GM21526 (cell line): ENCODE results near the gene C16orf89.
"Not testable (repeated sequence)": the region's sequence is repeated elsewhere in the genome, so short reads cannot be mapped to it uniquely, and the experiment has no call there.

Experiments
- ATAC-seq: cut with Tn5 transposase; IDR thresholded peaks from one replicate; pipeline ENCODE4 v1.9.1; 2021; ENCODE audit warnings: moderate library complexity; ENCODE audit not compliant: unreplicated experiment, low FRiP score

Gene C16orf89

GRCh38 chr16:5062790-5063765 lies 2.7 kb downstream of the C16orf89 start:
- ATAC-seq, result no peak

- no peak for ATAC-seq
These were observed 3.7 kb downstream of the C16orf89 start for GRCh38 chr16:5062051-5062450.

DNA sequence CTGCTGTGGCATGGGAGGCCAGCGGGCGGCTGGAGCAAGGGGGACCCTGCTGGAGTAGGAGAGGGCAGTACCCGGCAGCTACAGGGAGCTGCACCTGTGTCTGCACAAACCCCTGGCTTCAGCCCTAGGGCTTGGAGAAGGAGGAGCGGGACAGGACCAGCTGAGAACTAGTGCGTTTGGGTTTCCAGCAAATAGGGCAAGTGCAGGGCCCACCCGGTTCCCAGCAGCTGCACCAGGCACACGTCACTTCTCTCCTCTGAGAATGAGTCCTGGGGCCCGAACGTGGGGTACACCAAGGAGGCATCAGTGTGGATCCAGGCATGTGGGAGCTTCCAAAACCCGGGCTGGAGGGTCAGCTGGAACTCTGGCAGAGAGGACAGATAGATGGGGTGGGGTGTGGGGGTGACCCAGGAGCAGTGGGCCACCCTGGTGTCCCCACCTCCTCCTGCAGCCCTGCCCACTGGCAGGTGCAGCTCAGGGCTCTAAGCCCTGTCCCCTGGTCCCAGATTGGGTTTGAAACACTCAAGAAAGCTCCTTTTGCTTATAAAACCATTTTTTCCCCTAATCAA lies 5.6 kb downstream of the C16orf89 start:
- ATAC-seq, result no peak

GRCh38 chr16:5059386-5060072 lies 6.2 kb downstream of the C16orf89 start:
- ATAC-seq, result no peak

DNA sequence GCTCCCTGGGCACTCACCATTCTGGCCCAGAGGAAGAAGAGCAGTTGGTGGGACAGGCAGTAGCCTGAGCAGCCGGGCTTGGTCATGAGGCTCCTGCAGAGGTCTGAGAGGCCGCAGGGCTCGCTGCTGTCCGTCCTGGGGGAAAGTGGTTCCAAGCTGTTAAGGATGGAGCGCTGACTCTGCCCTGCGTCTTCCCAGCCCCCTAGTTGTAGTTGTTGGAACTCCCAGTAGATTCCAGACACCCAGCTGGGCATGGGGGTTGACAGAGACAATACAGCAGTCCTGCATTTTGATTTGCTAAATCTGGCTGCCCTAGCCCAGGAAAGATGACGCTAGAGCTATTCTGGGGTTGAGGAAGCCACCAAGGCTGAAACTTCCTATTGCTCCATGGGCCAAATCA lies 7.3 kb downstream of the C16orf89 start:
- ATAC-seq, result no peak

- ATAC-seq, result peak; percentile 66
These were observed 9.4 kb downstream of the C16orf89 start for GRCh38 chr16:5056352-5056751.

- ATAC-seq, result no peak
These were observed 10.6 kb downstream of the C16orf89 start for GRCh38 chr16:5054876-5055865.

- no peak for ATAC-seq
These were observed 18.8 kb downstream of the C16orf89 start for GRCh38 chr16:5046914-5047313.

- ATAC-seq, result no peak
These were observed 20.1 kb downstream of the C16orf89 start for GRCh38 chr16:5045499-5046115.

DNA sequence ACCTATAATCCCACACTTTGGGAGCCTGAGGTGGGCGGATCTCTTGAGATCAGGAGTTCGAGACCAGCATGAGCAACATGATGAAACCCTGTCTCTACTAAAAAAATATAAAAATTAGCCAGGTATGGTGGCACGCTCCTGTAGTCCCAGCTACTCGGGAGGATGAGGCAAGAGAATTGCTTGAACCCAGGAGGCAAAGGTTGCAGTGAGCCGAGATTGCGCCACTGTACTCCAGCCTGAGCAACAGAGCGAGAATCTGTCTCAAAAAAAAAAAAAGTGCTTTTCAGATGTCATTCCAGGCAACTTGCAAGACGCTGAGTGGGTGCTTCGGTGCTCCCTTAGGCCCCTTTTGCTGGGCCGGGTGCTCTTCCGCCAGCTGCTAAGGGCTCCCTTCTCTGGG lies 21.2 kb downstream of the C16orf89 start:
- ATAC-seq, result not testable (repeated sequence)

DNA sequence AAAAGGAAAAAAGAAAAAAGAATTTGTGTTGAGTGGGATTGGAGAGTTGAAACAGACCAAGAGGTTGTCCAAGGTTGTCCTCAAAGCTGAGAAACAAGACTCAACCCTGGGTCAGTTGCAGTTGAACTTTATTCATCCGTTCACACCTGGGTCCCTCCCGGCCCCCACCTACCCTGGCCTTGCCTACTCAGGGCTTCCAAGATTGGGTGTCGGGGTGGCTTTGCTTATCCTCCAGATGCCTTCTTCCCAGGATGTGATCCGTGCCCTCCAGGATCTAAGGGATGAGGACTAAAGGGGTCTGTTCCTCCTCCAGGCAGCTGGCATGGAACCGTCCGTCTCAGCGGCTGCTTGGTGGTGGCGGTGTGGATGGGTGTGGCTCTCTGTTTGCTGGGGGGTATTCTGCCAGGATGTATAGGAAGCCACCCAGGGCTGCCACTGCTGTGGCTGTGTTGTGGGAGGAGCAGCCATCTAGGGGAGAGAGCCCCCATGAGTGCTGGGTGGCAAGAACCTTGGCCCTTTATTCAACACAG lies 21.7 kb downstream of the C16orf89 start:
- no peak for ATAC-seq

DNA sequence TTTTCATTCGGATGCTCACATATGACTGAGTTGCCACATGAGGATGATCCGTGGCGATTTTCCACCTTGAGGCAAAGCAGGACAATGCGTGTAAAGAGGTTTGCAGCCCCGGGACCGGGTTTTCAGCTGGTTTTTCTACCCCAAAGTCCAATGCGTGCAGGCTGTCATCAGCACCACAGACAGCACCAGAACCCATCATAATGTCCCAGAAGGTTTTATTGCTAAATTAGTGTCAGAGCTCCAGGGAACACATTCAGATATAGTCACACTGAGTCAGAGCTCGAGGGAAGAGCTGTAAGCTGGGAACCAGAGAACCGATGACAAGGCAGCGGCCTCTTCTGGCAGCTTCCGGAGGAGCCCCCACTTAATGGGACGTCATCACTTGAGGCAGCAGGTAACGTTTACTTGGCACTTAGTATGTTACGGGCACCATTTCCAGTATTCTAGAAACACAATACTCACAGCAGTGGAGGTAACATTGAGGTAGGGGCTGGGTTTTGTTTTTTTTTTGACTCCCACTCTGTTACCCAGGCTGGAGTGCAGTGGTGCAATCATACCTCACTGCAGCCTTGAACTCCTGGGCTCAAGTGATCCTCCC lies 23.1 kb downstream of the C16orf89 start:
- no peak for ATAC-seq

- ATAC-seq, result peak; percentile 58
These were observed 24.1 kb downstream of the C16orf89 start for GRCh38 chr16:5041600-5042133.

GRCh38 chr16:5040451-5040850 lies 25.3 kb downstream of the C16orf89 start:
- ATAC-seq, result no peak

DNA sequence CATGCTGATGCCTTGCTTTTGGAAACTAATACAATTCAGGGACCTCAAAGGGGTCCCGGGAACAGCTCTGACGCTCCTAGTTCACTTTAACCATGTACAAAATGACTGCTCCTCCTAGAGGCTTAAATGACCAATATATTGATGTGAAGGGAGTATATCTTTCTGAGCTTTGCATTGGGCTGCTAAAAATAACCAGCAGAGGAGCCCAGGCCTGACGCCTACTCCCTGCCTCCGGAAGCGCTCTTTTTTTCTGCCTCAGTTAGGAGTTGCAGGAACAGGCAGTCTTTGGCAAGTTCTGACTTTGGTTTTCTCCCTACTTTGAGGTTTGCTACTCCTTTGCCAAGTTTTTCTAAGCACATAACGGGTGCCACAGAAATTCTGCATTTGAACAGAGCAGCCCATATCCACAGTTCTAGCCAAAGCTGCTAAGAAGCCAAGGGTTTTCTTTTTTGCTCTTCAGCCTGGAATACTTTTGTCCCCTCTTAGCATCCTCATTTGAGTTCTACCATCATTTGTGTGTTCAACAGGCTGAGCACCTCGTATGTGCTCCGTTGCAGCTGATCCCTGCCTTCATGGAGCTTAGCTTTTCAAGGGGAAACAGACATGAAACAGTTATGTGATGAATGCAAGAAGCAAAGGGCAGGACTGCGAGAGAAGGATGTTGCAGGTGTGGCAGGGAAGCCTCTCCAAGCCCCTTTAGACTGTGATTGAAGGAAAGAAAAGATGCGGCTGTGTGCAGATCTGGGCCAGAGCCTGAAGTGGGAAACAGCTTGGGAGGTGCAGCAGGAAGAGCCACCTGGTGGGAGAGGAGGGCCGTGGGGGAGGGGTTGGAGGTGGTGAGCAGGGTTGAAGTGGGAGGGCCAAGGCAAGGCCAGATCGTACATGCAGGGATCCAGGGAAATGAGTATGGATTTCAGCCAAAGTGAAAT lies 29.3 kb downstream of the C16orf89 start:
- no peak for ATAC-seq

GRCh38 chr16:5035909-5036227 lies 29.9 kb downstream of the C16orf89 start:
- ATAC-seq, result no peak

DNA sequence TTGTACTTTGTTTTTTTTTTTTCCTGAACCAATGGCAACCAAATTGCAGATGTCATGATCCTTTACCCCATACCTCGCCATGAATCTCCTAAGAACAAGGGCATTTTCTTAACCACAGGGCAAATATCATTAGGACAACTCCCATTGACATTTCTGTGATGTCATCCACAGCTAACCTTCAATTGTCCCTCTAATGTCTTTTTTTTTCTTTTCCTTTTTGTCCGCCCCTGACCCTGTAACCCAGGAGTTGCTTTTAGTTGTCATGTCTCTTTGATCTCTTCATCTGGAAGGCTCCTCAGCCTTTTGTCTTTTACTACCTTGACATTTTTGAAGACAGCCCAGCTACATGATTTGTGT lies 31.6 kb downstream of the C16orf89 start:
- ATAC-seq, result no peak
